Measurements from ENCODE around the gene CCDC27.

DNA sequence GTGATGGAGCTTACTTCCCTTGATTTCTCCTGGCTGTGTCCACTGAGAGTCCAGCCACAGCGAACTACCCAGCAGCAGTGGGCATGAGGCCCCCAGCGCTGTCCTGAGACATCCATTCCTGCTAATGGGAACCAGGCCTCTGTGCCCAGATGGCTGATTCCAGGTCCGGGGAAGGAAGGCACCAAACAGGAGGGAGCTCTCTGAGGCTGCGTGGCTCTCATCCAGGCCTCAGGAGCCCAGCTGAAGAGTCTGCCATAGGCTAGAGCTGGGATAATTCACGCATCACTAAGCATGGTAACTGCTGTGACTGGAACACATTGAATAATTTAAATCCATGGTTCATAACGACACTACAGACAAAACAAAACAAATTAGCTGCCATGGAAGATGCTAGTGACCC is 68.8 kb downstream of the CCDC27 start:
- TF ChIP-seq, protein P1, sequence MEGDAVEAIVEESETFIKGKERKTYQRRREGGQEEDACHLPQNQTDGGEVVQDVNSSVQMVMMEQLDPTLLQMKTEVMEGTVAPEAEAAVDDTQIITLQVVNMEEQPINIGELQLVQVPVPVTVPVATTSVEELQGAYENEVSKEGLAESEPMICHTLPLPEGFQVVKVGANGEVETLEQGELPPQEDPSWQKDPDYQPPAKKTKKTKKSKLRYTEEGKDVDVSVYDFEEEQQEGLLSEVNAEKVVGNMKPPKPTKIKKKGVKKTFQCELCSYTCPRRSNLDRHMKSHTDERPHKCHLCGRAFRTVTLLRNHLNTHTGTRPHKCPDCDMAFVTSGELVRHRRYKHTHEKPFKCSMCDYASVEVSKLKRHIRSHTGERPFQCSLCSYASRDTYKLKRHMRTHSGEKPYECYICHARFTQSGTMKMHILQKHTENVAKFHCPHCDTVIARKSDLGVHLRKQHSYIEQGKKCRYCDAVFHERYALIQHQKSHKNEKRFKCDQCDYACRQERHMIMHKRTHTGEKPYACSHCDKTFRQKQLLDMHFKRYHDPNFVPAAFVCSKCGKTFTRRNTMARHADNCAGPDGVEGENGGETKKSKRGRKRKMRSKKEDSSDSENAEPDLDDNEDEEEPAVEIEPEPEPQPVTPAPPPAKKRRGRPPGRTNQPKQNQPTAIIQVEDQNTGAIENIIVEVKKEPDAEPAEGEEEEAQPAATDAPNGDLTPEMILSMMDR (IDR thresholded peaks at IDR 0.05) = no peak
- no peak for TF ChIP-seq POLR2A (IDR thresholded peaks at IDR 0.05)
